Loucy (cell line): ENCODE results near the gene TAAR9.

ENCODE experiments used
- CTCF ChIP-seq: fragments of 200-600 bp; sonication (generic); conservative IDR thresholded peaks from 2 replicates; pipeline ENCODE4 v1.5.1; 2014; ENCODE audit warnings: mild to moderate bottlenecking, antibody characterized with exemption, low read length
- EZH2phosphoT487 ChIP-seq: fragments of 200-600 bp; IDR thresholded peaks from 2 replicates; pipeline ENCODE4 v1.6.1; 2018; ENCODE audit warnings: antibody characterized with exemption, mild to moderate bottlenecking, moderate library complexity, borderline replicate concordance

GRCh38 chr6:132495604-132496079 is 42.4 kb upstream of the TAAR9 start:
- TF ChIP-seq EZH2phosphoT487 (no peak), CTCF (no peak)
